ENCODE data around the gene EPHB6. TPM values are rescaled to one million over a fixed set of nuclear protein-coding genes. Genes with fewer than 3 reads are reported as not detected.

EPHB6 gene
- total RNA-seq, 2 experiments from 2014 or later: 50.7 to 55.8 TPM

- no peak overlapping the region for H3K4me3 Mint-ChIP-seq
- DNase-seq (no peak), ATAC-seq (ENCODE audit: poor library complexity) (no peak)
- Histone ChIP-seq H3K4me1 (ENCODE audit: insufficient read depth, low read length) (no peaks in the 10 kb centered on the region), H3K4me3 (ENCODE audit: low read length) (no peak overlapping the region), H3K27me3 (ENCODE audit: control insufficient read depth in 1 of 2, insufficient read depth in 2 of 2, low read length in 2 of 2) (no peaks in the 10 kb centered on the region), H3K27ac (ENCODE audit: low read depth in 1 of 2, low read length in 2 of 2) (no peak overlapping the region), H3K9me3 (ENCODE audit: control insufficient read depth in 1 of 2, insufficient read depth in 1 of 2, low read length in 2 of 2) (no peaks in the 10 kb centered on the region), H3K36me3 (ENCODE audit: insufficient read depth, low read length) (no peaks in the 10 kb centered on the region)
- H3K4me1 Mint-ChIP-seq (ENCODE audit: low read depth): no peaks in the 10 kb centered on the region
- H3K27ac Mint-ChIP-seq: no peak overlapping the region
- no peaks in the 10 kb centered on the region for H3K27me3 Mint-ChIP-seq
- TF ChIP-seq, protein P1, sequence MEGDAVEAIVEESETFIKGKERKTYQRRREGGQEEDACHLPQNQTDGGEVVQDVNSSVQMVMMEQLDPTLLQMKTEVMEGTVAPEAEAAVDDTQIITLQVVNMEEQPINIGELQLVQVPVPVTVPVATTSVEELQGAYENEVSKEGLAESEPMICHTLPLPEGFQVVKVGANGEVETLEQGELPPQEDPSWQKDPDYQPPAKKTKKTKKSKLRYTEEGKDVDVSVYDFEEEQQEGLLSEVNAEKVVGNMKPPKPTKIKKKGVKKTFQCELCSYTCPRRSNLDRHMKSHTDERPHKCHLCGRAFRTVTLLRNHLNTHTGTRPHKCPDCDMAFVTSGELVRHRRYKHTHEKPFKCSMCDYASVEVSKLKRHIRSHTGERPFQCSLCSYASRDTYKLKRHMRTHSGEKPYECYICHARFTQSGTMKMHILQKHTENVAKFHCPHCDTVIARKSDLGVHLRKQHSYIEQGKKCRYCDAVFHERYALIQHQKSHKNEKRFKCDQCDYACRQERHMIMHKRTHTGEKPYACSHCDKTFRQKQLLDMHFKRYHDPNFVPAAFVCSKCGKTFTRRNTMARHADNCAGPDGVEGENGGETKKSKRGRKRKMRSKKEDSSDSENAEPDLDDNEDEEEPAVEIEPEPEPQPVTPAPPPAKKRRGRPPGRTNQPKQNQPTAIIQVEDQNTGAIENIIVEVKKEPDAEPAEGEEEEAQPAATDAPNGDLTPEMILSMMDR (IDR thresholded peaks at IDR 0.05): no peak
- no peaks in the 10 kb centered on the region for H3K36me3 Mint-ChIP-seq (ENCODE audit: low read depth)
- POLR2A ChIA-PET: no interaction called here
- intact Hi-C loops (cut with DNase I, micrococcal nuclease): no loop called here
- CTCF ChIA-PET: no interaction called here
- H3K9me3 Mint-ChIP-seq: no peaks in the 10 kb centered on the region
Observed at GRCh38 chr7:142890874-142891485, 36.1 kb downstream of the EPHB6 start.

DNA sequence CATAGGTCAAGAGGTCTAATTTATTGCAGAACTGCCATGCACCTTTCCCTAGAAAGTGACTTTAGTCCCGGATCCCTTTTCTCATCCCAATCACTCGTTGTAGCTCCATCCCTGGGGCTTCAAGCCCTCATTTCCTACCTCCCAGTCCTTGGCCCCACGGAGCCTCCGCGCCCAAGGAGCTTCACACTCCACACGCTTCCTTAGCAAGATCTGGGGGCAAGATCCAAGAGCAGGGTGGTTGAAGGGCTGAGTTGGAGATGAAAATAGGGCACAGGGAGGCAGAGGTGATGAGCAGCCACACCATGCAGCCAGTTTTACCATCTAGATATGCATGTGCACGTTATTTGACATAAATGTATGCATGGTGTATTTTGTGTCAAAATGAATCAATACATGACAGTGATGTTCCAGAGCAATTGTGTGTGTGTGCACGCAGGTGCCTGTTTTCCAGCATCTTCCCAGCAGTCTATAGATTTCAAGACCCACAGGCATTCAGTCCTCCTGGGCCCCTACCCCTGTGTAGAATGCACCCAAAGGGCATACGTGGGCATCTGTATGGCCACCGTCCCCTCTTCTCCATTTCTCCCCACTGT lies 36.7 kb downstream of the EPHB6 start:
- Mint-ChIP-seq H3K27ac (no peak overlapping the region), H3K4me3 (no peak overlapping the region), H3K36me3 (ENCODE audit: low read depth) (no peaks in the 10 kb centered on the region), H3K27me3 (no peaks in the 10 kb centered on the region), H3K4me1 (ENCODE audit: low read depth) (no peaks in the 10 kb centered on the region), H3K9me3 (no peaks in the 10 kb centered on the region)
- CTCF ChIA-PET: no interaction called here
- intact Hi-C loops (cut with DNase I, micrococcal nuclease): no loop called here
- POLR2A ChIA-PET: no interaction called here
- Histone ChIP-seq H3K27ac (ENCODE audit: low read depth in 1 of 2, low read length in 2 of 2) (no peak overlapping the region), H3K4me1 (ENCODE audit: insufficient read depth, low read length) (no peaks in the 10 kb centered on the region), H3K27me3 (ENCODE audit: control insufficient read depth in 1 of 2, insufficient read depth in 2 of 2, low read length in 2 of 2) (no peaks in the 10 kb centered on the region), H3K36me3 (ENCODE audit: insufficient read depth, low read length) (no peaks in the 10 kb centered on the region), H3K9me3 (ENCODE audit: control insufficient read depth in 1 of 2, insufficient read depth in 1 of 2, low read length in 2 of 2) (no peaks in the 10 kb centered on the region), H3K4me3 (ENCODE audit: low read length) (no peak overlapping the region)
- ATAC-seq (ENCODE audit: poor library complexity) (no peak), DNase-seq (no peak)
- TF ChIP-seq, protein P1 (IDR thresholded peaks at IDR 0.05): no peak

GRCh38 chr7:142892951-142893350 lies 38.1 kb downstream of the EPHB6 start:
- DNase-seq (no peak), ATAC-seq (ENCODE audit: poor library complexity) (no peak)
- H3K36me3 Mint-ChIP-seq (ENCODE audit: low read depth): no peaks in the 10 kb centered on the region

More at GRCh38 chr7:142892951-142893350, 38.1 kb downstream of the EPHB6 start:
- Histone ChIP-seq H3K9me3 (ENCODE audit: control insufficient read depth in 1 of 2, insufficient read depth in 1 of 2, low read length in 2 of 2) (no peaks in the 10 kb centered on the region), H3K27me3 (ENCODE audit: control insufficient read depth in 1 of 2, insufficient read depth in 2 of 2, low read length in 2 of 2) (no peaks in the 10 kb centered on the region), H3K4me1 (ENCODE audit: insufficient read depth, low read length) (no peaks in the 10 kb centered on the region), H3K4me3 (ENCODE audit: low read length) (no peak overlapping the region), H3K27ac (ENCODE audit: low read depth in 1 of 2, low read length in 2 of 2) (no peak overlapping the region), H3K36me3 (ENCODE audit: insufficient read depth, low read length) (no peaks in the 10 kb centered on the region)
- intact Hi-C loops (cut with DNase I, micrococcal nuclease): no loop called here
- Mint-ChIP-seq H3K27me3 (peaks cover 5% of the 10 kb centered on the region), H3K9me3 (no peaks in the 10 kb centered on the region), H3K4me1 (ENCODE audit: low read depth) (no peaks in the 10 kb centered on the region), H3K4me3 (no peak overlapping the region), H3K27ac (no peak overlapping the region)
- ChIA-PET CTCF (no interaction called here), POLR2A (no interaction called here)
- TF ChIP-seq, protein P1 (IDR thresholded peaks at IDR 0.05): no peak

Measured in CD4-positive, alpha-beta T cell (primary cell).